Measurements from ENCODE around the gene PIP4P1. TPM values are rescaled to one million over a fixed set of nuclear protein-coding genes. Genes with fewer than 3 reads are reported as not detected.
A peak's percentile ranks its signal among the peaks of the same experiment; 100 is the strongest.

The PIP4P1 gene
- total and polyA plus RNA-seq, 2 of the 8 experiments (the other 6 are each of a cell fraction or from before 2014, with no cell fraction given), result 29.5 to 60.0 TPM

GRCh38 chr14:20436363-20436755 is 24.9 kb downstream of the PIP4P1 start:
- H3K27me3 ChIP-seq (replicated peaks in 1 of 4; ENCODE audit: control insufficient read depth in 3 of 4, extremely low read depth in 1 of 4, insufficient read depth in 3 of 4, low read length in 3 of 4), result peaks cover 0 to 20% (median 14%) of the 10 kb centered on the region in 4 experiments; a peak in 5 of 7 replicates
- no peak overlapping the region for H2BK120ac ChIP-seq (replicated peaks; ENCODE audit: low read depth, low read length)
- H3K4me1 ChIP-seq (replicated peaks in 1 of 4; ENCODE audit: control insufficient read depth in 3 of 4, insufficient read depth in 4 of 4, low read length in 3 of 4), result peaks cover 4 to 10% (median 9%) of the 10 kb centered on the region in 4 experiments; a peak in 6 of 7 replicates
- peak; percentile 22; the same call in 1 of the 2 replicates for TF ChIP-seq SP1 (IDR thresholded peaks at IDR 0.05; ENCODE audit: low read depth, low read length)
- TF ChIP-seq SP4 (IDR thresholded peaks at IDR 0.05; ENCODE audit: low read length), result no peak
- no peak for TF ChIP-seq YY1 (IDR thresholded peaks at IDR 0.05; ENCODE audit: low read depth, low read length)
- TF ChIP-seq TAF7 (optimal IDR thresholded peaks at IDR 0.05; ENCODE audit: borderline replicate concordance, low read depth, low read length), result no peak
- no peaks in the 10 kb centered on the region for H3K79me2 ChIP-seq (ENCODE audit: control insufficient read depth in 1 of 2, insufficient read depth in 2 of 2, low read length in 2 of 2)
- no peak overlapping the region for H2AFZ ChIP-seq (ENCODE audit: low read length)
- no peak overlapping the region for H4K8ac ChIP-seq (ENCODE audit: extremely low read depth, insufficient read depth, low read length)
- no peak overlapping the region for H3K18ac ChIP-seq (ENCODE audit: extremely low read depth, low read length)
- no peak overlapping the region for H2AK5ac ChIP-seq (ENCODE audit: low read depth, low read length)
- H3K9ac ChIP-seq (replicated peaks in 1 of 4; ENCODE audit: extremely low read depth in 1 of 4, low read depth in 3 of 4, low read length in 3 of 4), result no peak overlapping the region
- 90% methylated on average over 4 of the region's 4 CpGs; no CpG with 5 or more reads in 1 of the 2 experiments for WGBS, 2 experiments (ENCODE audit: extremely low coverage in 1 of 2, insufficient coverage in 1 of 2, insufficient read length in 1 of 2, insufficient replicate concordance in 2 of 2, low coverage in 1 of 2, low lambda C conversion rate in 2 of 2, missing lambda C conversion rate in 1 of 2)
- CTCF ChIA-PET (ENCODE audit: partially characterized antibody), result interaction anchor here (0.5 to 3.2 kb wide), 4 partner anchors 19 to 37 kb away, joined by 3 to 17 read pairs (median 4); no protein-coding TSS in a partner anchor
- H3K27ac ChIP-seq (ENCODE audit: low read depth, low read length), result no peak overlapping the region
- FAIRE-seq (no peak), DNase-seq (ENCODE audit: low read depth in 1 of 2, low spot score in 2 of 2) (no peak)
- H3K56ac ChIP-seq (replicated peaks; ENCODE audit: insufficient read length, low read depth, low read length), result no peak overlapping the region
- no peak overlapping the region for H2BK20ac ChIP-seq (ENCODE audit: low read length)
- H4K91ac ChIP-seq (replicated peaks; ENCODE audit: insufficient read length, low read length), result no peak overlapping the region
- POLR2A ChIA-PET (ENCODE audit: partially characterized antibody), result interaction anchor here (0.8 to 6.0 kb wide), 4 partner anchors 11 to 33 kb away, joined by 3 to 54 read pairs (median 20); partner anchors contain the start of genes APEX1, OSGEP and PNP
- H2BK5ac ChIP-seq (ENCODE audit: low read depth, low read length), result no peak overlapping the region
- H3K4me2 ChIP-seq (ENCODE audit: insufficient read depth in 1 of 2, low read depth in 2 of 2, low read length in 2 of 2), result no peak overlapping the region; a peak in 1 of 4 replicates
- no peaks in the 10 kb centered on the region for H3K9me3 ChIP-seq (ENCODE audit: insufficient read depth in 2 of 2, low read depth in 1 of 2, low read length in 1 of 2)
- no peaks in the 10 kb centered on the region for H4K20me1 ChIP-seq (replicated peaks in 1 of 2; ENCODE audit: control insufficient read depth in 1 of 2, insufficient read depth in 2 of 2, low read length in 2 of 2)
- H2BK12ac ChIP-seq (ENCODE audit: low read depth, low read length), result no peak overlapping the region
- H3K79me1 ChIP-seq (ENCODE audit: low read depth, low read length), result no peaks in the 10 kb centered on the region
- no peak overlapping the region for H3K4me3 ChIP-seq (ENCODE audit: extremely low read depth in 1 of 4, insufficient read depth in 2 of 4, low read depth in 3 of 4, low read length in 4 of 4)
- no peak overlapping the region for H3K14ac ChIP-seq (ENCODE audit: insufficient read length)
- H4K5ac ChIP-seq (ENCODE audit: insufficient read length, low read depth, low read length), result no peak overlapping the region
- H3K36me3 ChIP-seq (ENCODE audit: control insufficient read depth in 2 of 4, insufficient read depth in 4 of 4, low read length in 3 of 4), result no peaks in the 10 kb centered on the region
- H3K23ac ChIP-seq (ENCODE audit: insufficient read length), result no peak overlapping the region
- peak overlapping the region; percentile 69 for H3K4ac ChIP-seq (replicated peaks; ENCODE audit: insufficient read length, low read depth, low read length)
- no peaks in the 10 kb centered on the region for H3K23me2 ChIP-seq (ENCODE audit: low read depth, low read length)
- H2BK15ac ChIP-seq (ENCODE audit: low read length), result no peak overlapping the region
